Stimulated activated CD8-positive, alpha-beta memory T cell treated with anti-CD3 and anti-CD28 coated beads, Interleukin-7, amount 100 ng/mL, for 24 hours (primary cell): ENCODE results near the gene CLCN5.

Experiments
- DNase-seq: peaks from one replicate; pipeline ENCODE4 v3.0.0-alpha.2; 2020; ENCODE audit warnings: low read depth

The CLCN5 gene

DNA sequence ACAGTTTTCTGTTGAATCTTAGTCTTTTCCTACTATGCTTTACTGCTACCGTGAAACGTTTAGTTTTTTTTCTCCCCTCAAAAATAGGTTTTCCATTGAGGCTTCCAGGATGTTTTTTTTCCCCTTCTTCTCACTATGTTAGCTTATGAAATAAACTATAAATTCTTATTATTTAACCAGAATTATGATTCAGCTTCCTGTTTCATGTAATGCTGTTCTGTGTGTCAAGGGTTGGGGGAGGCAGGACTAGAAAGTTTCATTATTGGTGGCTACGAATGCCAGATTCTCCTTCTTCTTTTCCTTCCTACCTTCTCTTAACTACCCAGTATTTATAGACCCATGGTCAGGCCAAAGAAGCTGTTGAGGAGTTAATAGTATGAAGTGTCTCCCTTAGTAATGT, 11.8 kb downstream of the CLCN5 start:
- no peak for DNase-seq

DNA sequence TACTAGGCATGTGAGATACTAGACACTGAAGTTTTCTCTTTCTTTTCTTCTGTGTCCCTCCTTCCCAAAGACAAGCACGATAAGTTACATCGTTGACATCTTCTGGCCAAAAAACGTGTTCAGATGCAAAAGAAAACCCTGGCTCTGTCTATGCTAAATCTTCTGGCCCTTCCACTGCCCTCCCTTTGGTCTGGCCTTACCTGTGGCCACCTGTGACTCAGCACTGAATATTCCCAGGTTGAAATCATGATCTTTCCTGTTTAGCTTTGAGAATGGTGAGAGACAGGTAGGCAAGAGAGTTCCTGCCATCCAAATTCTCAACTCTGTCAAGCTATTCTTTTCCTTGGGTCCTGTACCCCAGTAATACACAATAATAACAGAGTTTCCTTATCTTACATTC, 12.3 kb downstream of the CLCN5 start:
- no peak for DNase-seq

GRCh38 chrX:49947781-49948180, 25.4 kb downstream of the CLCN5 start:
- no peak for DNase-seq

GRCh38 chrX:49949961-49950360, 27.6 kb downstream of the CLCN5 start:
- no peak for DNase-seq

DNA sequence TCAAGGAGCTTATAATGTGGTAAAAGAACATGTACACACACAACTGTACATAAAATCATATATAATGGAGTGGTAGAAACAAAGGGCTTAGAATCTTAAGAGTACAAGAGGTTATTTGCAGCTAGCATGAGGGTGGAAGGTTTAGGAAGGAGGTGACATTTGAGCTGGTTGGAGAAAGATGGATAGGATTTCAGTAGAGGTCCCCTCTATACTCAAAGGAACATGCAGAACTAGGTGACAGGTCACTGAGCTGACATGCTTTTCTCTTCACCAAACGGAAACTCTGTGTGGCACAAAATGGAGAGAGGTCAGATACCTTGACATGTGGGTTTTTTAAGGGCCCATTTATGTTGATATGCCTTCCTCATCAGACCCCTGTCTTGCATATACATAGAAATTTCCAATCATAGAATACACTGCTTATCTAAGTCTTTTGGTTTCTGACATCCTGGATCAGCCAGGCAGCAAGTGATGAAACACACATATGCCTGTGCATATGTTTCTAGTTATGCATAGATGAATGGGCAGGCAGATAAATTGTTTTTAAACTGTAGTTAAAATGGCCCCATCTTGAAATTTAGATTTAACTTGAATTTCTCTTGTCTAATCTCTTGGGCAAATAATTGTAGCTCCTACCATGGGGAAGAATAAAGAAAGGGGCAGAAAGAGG, 29.3 kb downstream of the CLCN5 start:
- DNase-seq, result no peak

DNA sequence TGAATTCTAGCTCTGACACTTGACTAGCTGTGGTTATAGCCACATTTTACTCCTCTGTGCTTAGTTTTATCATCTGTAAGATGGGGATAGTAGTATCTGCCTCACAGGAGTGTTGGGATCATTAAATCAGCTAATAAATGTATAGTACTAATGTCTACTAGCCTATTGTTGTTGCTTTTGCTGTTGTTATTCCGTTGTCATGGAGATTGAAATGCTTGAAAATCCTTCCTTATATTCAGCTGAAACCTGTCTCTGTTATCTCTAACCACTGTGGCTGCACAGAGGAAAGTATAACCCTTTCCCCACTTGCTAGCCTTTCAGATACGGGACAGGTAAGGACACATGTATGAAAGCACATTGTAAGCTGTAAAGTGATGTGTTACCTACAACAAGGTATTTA, 33.9 kb downstream of the CLCN5 start:
- no peak for DNase-seq

- DNase-seq, result no peak
Measured at GRCh38 chrX:49958727-49959485, 36.5 kb downstream of the CLCN5 start.

- DNase-seq, result no peak
Measured at GRCh38 chrX:49959602-49960001, 37.2 kb downstream of the CLCN5 start.

DNA sequence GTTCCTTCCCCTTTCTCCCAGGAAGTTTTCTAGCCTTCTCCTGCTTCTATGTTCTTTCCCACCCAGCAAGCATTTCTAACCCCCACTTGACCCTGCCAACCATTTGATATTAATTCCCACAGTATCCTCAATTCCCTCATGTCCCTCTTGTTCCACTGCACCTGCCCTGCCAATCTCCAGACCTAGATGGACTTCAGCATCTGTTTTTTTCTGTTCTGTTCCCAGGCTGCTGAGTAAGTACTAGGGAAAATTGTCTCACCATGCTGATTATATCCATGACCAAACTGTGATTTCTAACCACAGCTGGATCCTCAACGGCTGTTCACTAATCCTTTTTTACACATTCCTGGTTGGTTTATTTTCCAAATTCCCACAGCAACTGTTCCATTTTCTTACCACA, 37.7 kb downstream of the CLCN5 start:
- no peak for DNase-seq

DNA sequence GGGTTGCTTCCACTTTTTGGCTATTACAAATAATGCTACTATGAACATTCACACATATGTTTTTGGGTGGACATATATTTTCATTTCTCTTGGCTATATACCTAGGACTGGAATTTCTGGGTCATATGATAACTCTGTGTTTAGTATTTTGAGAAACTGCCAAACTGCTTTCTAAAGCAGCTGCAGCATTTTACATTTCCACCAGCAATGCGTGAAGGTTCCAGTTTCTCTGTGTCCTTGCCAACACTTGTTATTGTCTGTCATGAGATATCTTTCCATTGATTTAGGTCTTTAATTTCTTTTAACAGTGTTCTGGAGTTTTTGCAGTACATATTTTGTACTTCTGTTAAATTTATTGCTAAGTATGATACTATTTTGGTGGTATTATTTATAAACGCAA, 48.3 kb downstream of the CLCN5 start:
- DNase-seq, result no peak

DNA sequence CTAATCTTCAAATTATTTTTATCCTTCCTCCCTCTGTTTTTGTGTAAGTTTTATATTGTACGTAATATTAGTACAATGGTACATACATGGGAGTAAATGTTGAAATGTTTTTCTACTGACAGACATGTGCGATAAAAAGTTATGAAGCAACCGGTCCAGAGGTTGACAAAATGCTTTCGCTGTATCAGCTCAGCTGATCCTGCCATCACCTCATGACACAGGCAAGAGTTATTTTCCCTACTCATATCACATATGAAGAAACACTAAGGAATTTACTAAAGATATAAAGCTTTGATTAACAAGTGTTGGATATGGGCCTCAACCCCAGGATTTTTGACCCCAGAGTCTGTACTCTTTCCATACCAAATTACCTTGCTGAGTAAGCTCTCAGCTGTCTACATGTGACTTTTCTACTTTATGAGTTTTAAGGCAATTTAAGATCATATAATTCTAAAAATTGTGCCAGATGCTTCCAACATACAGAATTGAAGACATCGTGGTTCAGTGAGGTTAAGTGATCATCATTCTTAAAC, 50.0 kb downstream of the CLCN5 start:
- DNase-seq, result no peak

DNA sequence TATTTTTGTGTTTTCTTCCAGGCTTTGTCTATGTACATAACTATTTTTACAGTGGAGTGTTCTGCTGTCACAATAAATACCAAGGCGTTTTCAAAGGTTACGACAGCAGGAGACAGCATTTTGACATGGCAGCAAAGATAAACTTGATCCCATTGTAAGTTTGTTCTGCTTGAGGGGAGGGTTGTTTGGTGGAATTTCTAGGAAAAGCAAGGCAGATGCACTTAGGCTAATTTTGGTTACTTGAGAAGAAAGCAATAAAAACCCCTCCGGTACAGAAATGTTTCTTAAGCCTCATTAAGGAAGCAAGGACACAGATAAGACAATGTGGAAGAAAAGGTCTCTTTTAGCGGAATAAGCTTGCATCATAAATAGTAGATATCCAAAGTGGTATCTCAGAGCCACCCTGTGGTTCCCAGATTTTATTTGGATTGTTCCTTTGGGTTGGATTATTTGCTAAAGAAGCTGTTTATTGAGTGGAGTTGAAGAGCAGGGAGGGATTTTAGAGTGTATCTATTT, 54.3 kb downstream of the CLCN5 start:
- DNase-seq, result no peak

DNA sequence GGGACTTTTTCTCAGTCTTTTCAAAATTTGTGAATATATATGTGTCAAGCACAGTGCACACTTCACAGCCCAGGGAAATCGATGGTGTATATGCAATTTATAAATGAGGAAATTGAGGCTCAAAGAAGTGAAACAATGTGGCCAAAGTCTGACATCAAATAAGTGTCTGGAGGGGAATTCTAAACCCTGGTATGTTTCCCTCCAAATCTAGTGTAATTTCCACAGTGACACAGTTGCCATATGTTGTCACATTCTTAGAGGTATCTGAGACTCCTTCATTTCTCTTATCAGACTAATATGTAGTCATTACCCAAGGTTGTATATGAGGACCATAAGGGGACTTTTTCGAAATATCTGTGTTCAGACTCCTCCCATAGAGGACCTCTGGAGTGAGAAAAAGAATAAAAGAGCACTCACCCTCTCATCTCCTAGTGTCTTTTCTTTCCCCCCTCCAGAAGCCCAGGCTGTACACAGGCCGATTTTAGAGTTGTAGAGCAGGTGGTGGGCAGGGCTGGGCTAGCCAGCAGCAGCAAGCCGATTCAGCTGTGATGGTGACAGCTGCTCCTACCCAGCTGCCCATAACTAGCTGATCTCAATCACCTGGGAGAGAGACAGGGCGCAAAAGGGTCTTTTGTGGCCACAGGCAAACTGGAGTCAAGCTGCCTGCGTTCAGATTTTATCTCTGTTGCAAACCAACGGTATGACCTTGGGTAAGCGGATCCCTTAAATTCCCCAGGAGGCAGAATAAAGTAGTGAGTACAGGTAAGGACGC, 55.1 kb downstream of the CLCN5 start:
- DNase-seq, result no peak

GRCh38 chrX:49978176-49978575, 55.8 kb downstream of the CLCN5 start:
- DNase-seq, result no peak

DNA sequence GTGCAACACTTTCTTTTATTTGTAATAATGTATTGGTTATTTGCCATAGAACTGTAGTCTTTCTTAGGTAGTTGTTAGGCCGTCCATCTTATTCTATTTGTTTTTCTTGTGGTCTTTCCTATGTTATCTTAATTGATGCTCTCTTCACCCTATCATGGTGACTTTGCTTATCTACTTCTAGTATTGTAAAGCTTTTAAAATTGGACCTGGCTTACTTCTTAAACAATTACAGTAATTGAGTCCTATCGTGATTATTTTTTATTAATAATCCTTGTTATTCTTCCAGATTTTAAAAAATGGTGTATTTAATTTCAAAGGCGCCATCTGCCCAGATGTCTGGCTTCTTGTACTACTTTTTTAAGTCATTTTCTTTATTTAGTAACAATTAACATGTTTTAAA, 63.7 kb downstream of the CLCN5 start:
- DNase-seq, result no peak

DNA sequence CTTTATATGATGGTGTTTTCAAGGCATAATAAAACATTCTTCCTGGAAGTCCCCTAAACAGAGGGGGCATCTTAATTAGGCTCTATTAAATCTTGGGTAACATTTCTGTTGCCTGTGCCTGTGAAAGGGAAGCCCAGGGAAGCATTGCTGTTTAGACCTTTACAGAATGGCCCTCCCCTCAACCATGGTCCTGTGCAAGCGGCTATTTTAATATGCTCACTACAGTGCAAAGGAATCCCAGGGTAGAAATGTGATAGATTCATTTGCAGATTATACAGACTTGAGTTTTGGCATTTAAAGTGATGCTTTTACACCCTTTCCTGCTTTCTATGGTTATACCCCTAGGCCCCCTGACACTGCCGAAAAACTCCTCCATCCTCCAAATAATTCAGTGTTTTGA, 65.3 kb downstream of the CLCN5 start:
- DNase-seq, result no peak

GRCh38 chrX:49988143-49988542, 65.7 kb downstream of the CLCN5 start:
- no peak for DNase-seq

- no peak for DNase-seq
Measured at GRCh38 chrX:49991758-49992157, 69.4 kb downstream of the CLCN5 start.

GRCh38 chrX:49992853-49993252, 70.5 kb downstream of the CLCN5 start:
- DNase-seq, result no peak

DNA sequence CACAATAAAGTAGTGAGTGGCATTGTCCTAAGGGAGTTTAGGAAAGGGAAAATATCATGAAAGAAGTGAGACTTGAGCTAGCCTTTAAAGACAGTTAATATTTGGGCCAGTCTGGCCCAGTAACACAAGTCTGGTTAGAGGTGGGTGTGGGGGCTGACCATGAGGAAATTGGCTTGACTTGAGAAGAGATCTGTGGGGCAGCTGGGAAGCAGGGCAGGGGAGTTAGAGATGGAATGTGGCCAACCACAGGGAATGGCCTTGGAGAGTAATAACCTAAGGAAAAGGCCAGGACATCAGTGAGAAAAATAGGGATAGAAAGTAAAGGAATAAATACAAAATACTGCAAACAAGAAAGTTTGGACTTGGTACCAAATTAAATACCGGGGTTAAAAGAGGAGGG, 71.3 kb downstream of the CLCN5 start:
- DNase-seq, result no peak

GRCh38 chrX:49995107-49995731, 72.8 kb downstream of the CLCN5 start:
- DNase-seq, result no peak

DNA sequence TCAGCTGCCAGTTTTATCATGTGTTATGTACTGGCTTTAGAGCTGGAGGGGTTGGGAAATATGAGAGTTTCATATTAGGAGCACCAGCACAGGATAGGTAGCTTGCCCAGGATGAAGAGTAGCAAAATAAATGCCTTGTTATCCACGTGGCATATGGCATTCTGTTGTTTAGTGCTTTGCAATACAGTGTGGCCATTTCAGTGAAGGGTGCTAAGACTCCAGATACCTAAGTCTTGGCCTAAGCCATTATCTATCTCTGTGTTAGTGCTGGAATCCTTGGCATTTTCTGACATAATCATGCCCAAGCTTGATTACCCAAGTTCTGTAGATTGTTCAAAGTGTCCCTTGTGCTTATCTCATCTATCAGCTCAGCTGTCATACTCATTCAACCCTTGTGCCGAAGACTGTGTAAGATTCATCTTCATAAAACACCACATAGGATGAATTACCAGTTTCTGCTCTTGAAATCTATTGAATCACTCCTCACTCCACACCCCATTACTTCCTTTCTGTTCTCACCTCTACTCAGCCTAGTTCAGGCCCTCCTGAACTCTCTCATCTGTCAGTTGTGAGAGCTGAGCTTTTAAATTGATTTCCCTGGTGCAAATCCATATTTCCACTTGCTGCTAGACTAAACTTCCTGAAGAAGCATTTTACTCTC, 73.5 kb downstream of the CLCN5 start:
- no peak for DNase-seq
